K562 (cell line): Measurements from ENCODE around the gene S100A2. TPM values are rescaled to one million over a fixed set of nuclear protein-coding genes. Genes with fewer than 3 reads are reported as not detected.

Experiments
- ATAC-seq: fragments of 200-7000 bp; cut with Tn5 transposase; 3 replicates; pipeline ENCODE4 v1.9.1; 2020; ENCODE audit warnings: moderate library complexity
- BruUV-seq: library from RNA; stranded (reverse); fragments of 400-500 nt; replicated peaks from 2 replicates; lab custom pipeline; 2021; lab: Mats Ljungman, UMichigan
- CTCF ChIA-PET: fragments of 300-600 bp; formaldehyde crosslinking; extraction: SDS; loops from one replicate; lab custom pipeline; 2021; ENCODE audit warnings: low intra/inter-chr PET ratio; lab: Yijun Ruan, JAX
- POLR2A ChIA-PET: fragments of 300-600, 350-650 bp; sonication (Branson Sonifier 250); formaldehyde crosslinking; extraction: SDS; loops from one replicate; lab custom pipeline; 2021; ENCODE audit warnings: antibody characterized with exemption, inconsistent platforms; lab: Yijun Ruan, JAX
- DNase-seq, 4 experiments: peaks; one replicate each; pipeline versions ENCODE4 v3.0.0 to v3.0.0-alpha.2; 2011 to 2018; ENCODE audit warnings: low spot score in 3 of 4, mixed read lengths in 3 of 4; ENCODE audit errors: extremely low read depth in 1 of 4
- FAIRE-seq: peaks from 2 replicates; lab custom pipeline; 2011; peaks lifted over from hg19 to GRCh38; lab: Jason Lieb, UNC
- H2AFZ ChIP-seq: 2 replicates; pipeline ENCODE4 v1.6.0; 2011; ENCODE audit warnings: low read depth, low read length, control low read depth, inconsistent platforms
- H3K27ac ChIP-seq: fragments of 200-600 bp; 3 replicates; pipeline ENCODE4 v1.8.0; 2011; ENCODE audit warnings: low read depth, mild to moderate bottlenecking, control low read depth, inconsistent platforms, low read length, moderate library complexity, mixed read lengths; ENCODE audit errors: extremely low read depth
- H3K27me3 ChIP-seq, 2 experiments: fragments of 300-600 bp in 1 of 2; 2 replicates in 1 of 2; 3 replicates in 1 of 2; pipeline versions ENCODE4 v1.6.0 to v1.8.0; 2011; ENCODE audit warnings: inconsistent platforms in 2 of 2, low read length in 2 of 2, mild to moderate bottlenecking in 1 of 2, mixed read lengths in 1 of 2, moderate library complexity in 1 of 2; ENCODE audit not compliant: control insufficient read depth in 2 of 2, insufficient read depth in 2 of 2
- H3K36me3 ChIP-seq: fragments of 300-600 bp; 3 replicates; pipeline ENCODE4 v1.8.0; 2011; ENCODE audit warnings: mild to moderate bottlenecking, low read length, inconsistent platforms; ENCODE audit not compliant: control insufficient read depth, insufficient read depth
- H3K4me1 ChIP-seq, 2 experiments: fragments of 200-600 bp in 1 of 2; replicated peaks in 1 of 2; 2 replicates in 1 of 2; 3 replicates in 1 of 2; pipeline versions ENCODE4 v1.5.1 to v1.8.0; 2011; ENCODE audit warnings: inconsistent platforms in 2 of 2, low read length in 2 of 2, mild to moderate bottlenecking in 1 of 2, mixed read lengths in 1 of 2, moderate library complexity in 1 of 2; ENCODE audit not compliant: control insufficient read depth in 2 of 2, insufficient read depth in 2 of 2
- H3K4me2 ChIP-seq: 2 replicates; pipeline ENCODE4 v1.6.1; 2011; ENCODE audit warnings: low read length, control low read depth, inconsistent platforms, mixed read lengths; ENCODE audit not compliant: insufficient read depth
- H3K4me3 ChIP-seq: fragments of 200-600 bp; sonication (generic), shearing (Covaris generic); 2 replicates; pipeline ENCODE4 v1.5.1; 2016; ENCODE audit warnings: control low read depth, inconsistent platforms
- H3K79me2 ChIP-seq: fragments of 200-600 bp; 3 replicates; pipeline ENCODE4 v1.8.0; 2011; ENCODE audit warnings: low read length, inconsistent platforms; ENCODE audit not compliant: control insufficient read depth, insufficient read depth
- H3K9ac ChIP-seq, 2 experiments: 2 replicates each; pipeline versions ENCODE4 v1.6.0 to v1.6.1; 2011; ENCODE audit warnings: low read depth in 2 of 2, low read length in 2 of 2, control low read depth in 1 of 2, inconsistent platforms in 1 of 2, mild to moderate bottlenecking in 1 of 2, mixed read lengths in 1 of 2; ENCODE audit not compliant: insufficient read depth in 1 of 2
- H3K9me1 ChIP-seq: one replicate; pipeline ENCODE4 v1.6.0; 2011; ENCODE audit warnings: inconsistent platforms, mild to moderate bottlenecking, low read length, moderate library complexity; ENCODE audit not compliant: control insufficient read depth, insufficient read depth
- H3K9me3 ChIP-seq: replicated peaks from 2 replicates; pipeline ENCODE4 v1.5.1; 2011; ENCODE audit warnings: low read depth, low read length, inconsistent platforms; ENCODE audit not compliant: control insufficient read depth, insufficient read depth
- H4K20me1 ChIP-seq: replicated peaks from 2 replicates; pipeline ENCODE4 v1.6.1; 2011; ENCODE audit warnings: low read length, inconsistent platforms, mixed read lengths; ENCODE audit not compliant: control insufficient read depth, insufficient read depth
- E2F3 ChIP-seq: fragments of 250-450 bp; sonication (Bioruptor Pico); IDR thresholded peaks from 2 replicates; pipeline ENCODE4 v1.4.0; 2020; ENCODE audit warnings: mild to moderate bottlenecking
- WGBS: fragments of 100-300 bp; shearing (Covaris generic); methylation state at CpG from one replicate; pipeline ENCODE4 v1.1.6; 2016; ENCODE audit warnings: low coverage, mixed read lengths; ENCODE audit not compliant: insufficient coverage; ENCODE audit errors: missing lambda C conversion rate; 5-methylcytosine and 5-hydroxymethylcytosine counted together
- in situ Hi-C: fragments of 300-500 bp; cut with MboI; formaldehyde crosslinking; loops from 4 replicates; pipeline ENCODE4 v1.15.0; 2018; ENCODE audit warnings: inconsistent platforms, mixed read lengths
- intact Hi-C: fragments of 100-400 bp; cut with micrococcal nuclease; formaldehyde crosslinking; loops from 2 replicates; pipeline ENCODE4 v1.14.2; 2022
- polyA plus RNA-seq, 8 experiments: library from polyadenylated mRNA; depleted of rRNA in 4 of 8; stranded (reverse) in 5 of 8; unstranded in 3 of 8; fragments of >200 nt; fragmentation: Nextera tagmentation in 2 of 8; fragmentation: Illumina TruSeq in 1 of 8; extraction: Ambion mirVana in 2 of 8; extraction: Trizol in 1 of 8; gene quantifications; 2 replicates each; pipeline versions ENCODE4 v1.2.1 to v1.2.3, GENCODE V29; 2011 to 2014; ENCODE audit warnings: inconsistent platforms in 1 of 8, missing spikeins in 1 of 8
- total RNA-seq, 7 experiments: library from RNA; depleted of rRNA in 6 of 7; stranded (reverse); fragments of >200 nt in 6 of 7; fragmentation: Illumina TruSeq in 2 of 7; extraction: Trizol in 2 of 7; gene quantifications; 2 replicates each; pipeline versions ENCODE4 v1.2.1 to v1.2.3, GENCODE V29; 2011 to 2021; ENCODE audit warnings: low replicate concordance in 1 of 7
- TF ChIP-seq, protein P1 (sequence below), 2 experiments: fragments of 450-650 bp in 1 of 2; IDR thresholded peaks; 2 replicates each; pipeline ENCODE4 v1.6.1; 2011 to 2017; ENCODE audit warnings: low read depth in 2 of 2, antibody characterized with exemption in 1 of 2, borderline replicate concordance in 1 of 2, low read length in 1 of 2, mild to moderate bottlenecking in 1 of 2, mixed read lengths in 1 of 2; ENCODE audit not compliant: control insufficient read depth in 1 of 2
- TF ChIP-seq, protein P2 (sequence below): fragments of 250-450 bp; sonication (Bioruptor Pico); IDR thresholded peaks from 2 replicates; pipeline ENCODE4 v1.8.0; 2022; ENCODE audit warnings: moderate library complexity, mild to moderate bottlenecking, inconsistent platforms

Gene S100A2
- total and polyA plus RNA-seq, 9 of the 15 experiments (the other 6 are each of a cell fraction or from before 2014, with no cell fraction given): 0.28 to 0.65 (median 0.44) TPM; not detected in 4

DNA sequence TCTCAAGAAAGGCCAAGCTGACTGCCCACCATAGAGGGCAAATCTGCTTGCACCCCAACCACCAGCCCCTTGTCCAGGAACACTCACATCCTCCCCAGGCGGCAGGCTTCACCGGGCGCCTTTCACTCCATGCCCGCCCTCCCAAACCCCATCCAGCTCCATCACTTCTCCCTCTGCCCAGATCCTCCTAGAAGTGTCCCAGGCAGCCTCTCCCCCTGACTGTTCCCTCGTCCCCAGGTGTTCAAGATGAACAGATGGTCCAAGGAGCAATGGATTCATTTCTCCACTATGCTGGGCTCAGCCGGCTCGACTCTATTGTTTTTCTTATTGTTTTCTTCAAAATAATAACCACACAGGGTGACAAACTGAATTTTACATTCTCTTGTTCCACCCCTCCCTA lies 52.0 kb downstream of the S100A2 start (continued):
- TF ChIP-seq, protein P1, sequence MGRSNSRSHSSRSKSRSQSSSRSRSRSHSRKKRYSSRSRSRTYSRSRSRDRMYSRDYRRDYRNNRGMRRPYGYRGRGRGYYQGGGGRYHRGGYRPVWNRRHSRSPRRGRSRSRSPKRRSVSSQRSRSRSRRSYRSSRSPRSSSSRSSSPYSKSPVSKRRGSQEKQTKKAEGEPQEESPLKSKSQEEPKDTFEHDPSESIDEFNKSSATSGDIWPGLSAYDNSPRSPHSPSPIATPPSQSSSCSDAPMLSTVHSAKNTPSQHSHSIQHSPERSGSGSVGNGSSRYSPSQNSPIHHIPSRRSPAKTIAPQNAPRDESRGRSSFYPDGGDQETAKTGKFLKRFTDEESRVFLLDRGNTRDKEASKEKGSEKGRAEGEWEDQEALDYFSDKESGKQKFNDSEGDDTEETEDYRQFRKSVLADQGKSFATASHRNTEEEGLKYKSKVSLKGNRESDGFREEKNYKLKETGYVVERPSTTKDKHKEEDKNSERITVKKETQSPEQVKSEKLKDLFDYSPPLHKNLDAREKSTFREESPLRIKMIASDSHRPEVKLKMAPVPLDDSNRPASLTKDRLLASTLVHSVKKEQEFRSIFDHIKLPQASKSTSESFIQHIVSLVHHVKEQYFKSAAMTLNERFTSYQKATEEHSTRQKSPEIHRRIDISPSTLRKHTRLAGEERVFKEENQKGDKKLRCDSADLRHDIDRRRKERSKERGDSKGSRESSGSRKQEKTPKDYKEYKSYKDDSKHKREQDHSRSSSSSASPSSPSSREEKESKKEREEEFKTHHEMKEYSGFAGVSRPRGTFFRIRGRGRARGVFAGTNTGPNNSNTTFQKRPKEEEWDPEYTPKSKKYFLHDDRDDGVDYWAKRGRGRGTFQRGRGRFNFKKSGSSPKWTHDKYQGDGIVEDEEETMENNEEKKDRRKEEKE (IDR thresholded peaks at IDR 0.05; ENCODE audit: borderline replicate concordance in 1 of 2, control insufficient read depth in 1 of 2, low read depth in 2 of 2, low read length in 1 of 2): no peak
- TF ChIP-seq, protein P2, sequence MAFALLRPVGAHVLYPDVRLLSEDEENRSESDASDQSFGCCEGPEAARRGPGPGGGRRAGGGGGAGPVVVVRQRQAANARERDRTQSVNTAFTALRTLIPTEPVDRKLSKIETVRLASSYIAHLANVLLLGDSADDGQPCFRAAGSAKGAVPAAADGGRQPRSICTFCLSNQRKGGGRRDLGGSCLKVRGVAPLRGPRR (CRISPR knock-in tag): no peak

DNA sequence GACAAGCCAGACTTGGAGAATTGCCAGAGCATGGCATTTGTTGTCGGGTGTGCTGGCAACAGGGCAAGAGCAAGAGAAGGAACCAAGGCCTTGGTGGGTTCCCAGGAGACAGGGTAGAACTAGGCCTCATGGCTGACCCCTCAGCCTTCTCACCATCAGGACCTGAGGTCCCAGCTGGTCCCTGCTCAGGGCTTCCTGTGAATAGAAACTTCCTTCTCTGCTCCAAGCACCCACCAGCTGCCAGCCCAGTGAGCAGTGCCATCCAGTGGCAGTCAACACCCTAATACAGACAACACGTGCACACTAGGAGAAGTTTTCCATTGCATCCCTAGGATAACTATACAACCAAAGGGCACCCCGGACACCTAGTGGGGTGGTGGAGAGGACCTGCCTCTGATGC lies 52.6 kb downstream of the S100A2 start:
- ATAC-seq: no peak
- POLR2A ChIA-PET: no interaction called here
- Histone ChIP-seq H3K36me3 (no peaks in the 10 kb centered on the region), H2AFZ (no peak overlapping the region), H3K4me2 (no peak overlapping the region), H3K9ac (no peak overlapping the region), H3K27ac (no peak overlapping the region), H3K4me3 (no peak overlapping the region), H4K20me1 (no peaks in the 10 kb centered on the region), H3K9me3 (no peaks in the 10 kb centered on the region), H3K9me1 (no peaks in the 10 kb centered on the region), H3K79me2 (no peaks in the 10 kb centered on the region), H3K4me1 (peaks cover 9 to 19% of the 10 kb centered on the region in 2 experiments; a peak in 3 of 5 replicates), H3K27me3 (no peaks in the 10 kb centered on the region)
- BruUV-seq: no TSS peak
- 49% methylated on average over 3 of the region's 3 CpGs for WGBS
- CTCF ChIA-PET: interaction anchor here (0.6 to 4.6 kb wide), 2 partner anchors 54 to 61 kb away, joined by 3 to 58 read pairs; partner anchors contain the start of gene S100A2
- no peak for TF ChIP-seq E2F3 (CRISPR knock-in tag)
- FAIRE-seq: no peak
- in situ Hi-C loops: loop anchor here (10.0 kb wide), 1 partner anchor 52 kb away; the partner anchor contains the start of gene S100A2
- no peak for DNase-seq
- intact Hi-C loops: loop anchor here (5.0 to 10.0 kb wide), 3 partner anchors 159 to 474 kb away; partner anchors contain the start of genes ILF2, RAB13 and SLC27A3

Other genes starting within 250 kb of the S100A2 start
Only the 7 nearest of the 20 such genes appear.
- gene S100A6, start 29.9 kb downstream of the S100A2 start, total RNA-seq (2014; rRNA removed): 14.7 and 19.1 TPM in 2 replicates
- 16.3 and 23.2 TPM in 2 replicates for gene S100A6, start 29.9 kb downstream of the S100A2 start, total RNA-seq (2014; rRNA removed; fragmentation: Illumina TruSeq; extraction: Trizol)
- 32.5 and 36.4 TPM in 2 replicates for gene S100A6, start 29.9 kb downstream of the S100A2 start, total RNA-seq (2015; rRNA removed; fragmentation: Illumina TruSeq; extraction: Trizol)
- gene S100A6, start 29.9 kb downstream of the S100A2 start, total RNA-seq (2021): 23.2 and 26.3 TPM in 2 replicates
- gene S100A6, start 29.9 kb downstream of the S100A2 start, polyA plus RNA-seq (2011; rRNA removed): 1.3 and 16.7 TPM in 2 replicates
- 9.8 and 12.9 TPM in 2 replicates for gene S100A6, start 29.9 kb downstream of the S100A2 start, polyA plus RNA-seq (2014; fragmentation: Illumina TruSeq; extraction: Trizol)
- gene S100A6, start 29.9 kb downstream of the S100A2 start, polyA plus RNA-seq (2014; fragmentation: Nextera tagmentation; extraction: Ambion mirVana): 10 to 100 TPM; 59.5 to 66.5 TPM
- 26.5 and 30.1 TPM in 2 replicates for gene S100A6, start 29.9 kb downstream of the S100A2 start, polyA plus RNA-seq (2014; rRNA removed)
- 0.37 TPM in 1 of 2 replicates, not detected in the other for gene S100A5, start 24.9 kb downstream of the S100A2 start, total RNA-seq (2014; rRNA removed)
- gene S100A5, start 24.9 kb downstream of the S100A2 start, total RNA-seq (2014; rRNA removed; fragmentation: Illumina TruSeq; extraction: Trizol): not detected in 2 replicates
- not detected in 2 replicates for gene S100A5, start 24.9 kb downstream of the S100A2 start, total RNA-seq (2015; rRNA removed; fragmentation: Illumina TruSeq; extraction: Trizol)
- not detected in 2 replicates for gene S100A5, start 24.9 kb downstream of the S100A2 start, total RNA-seq (2021)
- gene S100A5, start 24.9 kb downstream of the S100A2 start, polyA plus RNA-seq (2011; rRNA removed): 0.45 and 0.60 TPM in 2 replicates
- 0.28 and 0.56 TPM in 2 replicates for gene S100A5, start 24.9 kb downstream of the S100A2 start, polyA plus RNA-seq (2014; fragmentation: Illumina TruSeq; extraction: Trizol)
- 1 to 10 TPM in 1 of 2 experiments, under 1 TPM in 1; 0.67 to 1.4 TPM for gene S100A5, start 24.9 kb downstream of the S100A2 start, polyA plus RNA-seq (2014; fragmentation: Nextera tagmentation; extraction: Ambion mirVana)
- gene S100A5, start 24.9 kb downstream of the S100A2 start, polyA plus RNA-seq (2014; rRNA removed): not detected in 2 replicates
- gene S100A4, start 20.0 kb downstream of the S100A2 start, total RNA-seq (2014; rRNA removed): 3.7 and 5.2 TPM in 2 replicates
- 9.5 and 11.3 TPM in 2 replicates for gene S100A4, start 20.0 kb downstream of the S100A2 start, total RNA-seq (2014; rRNA removed; fragmentation: Illumina TruSeq; extraction: Trizol)
- gene S100A4, start 20.0 kb downstream of the S100A2 start, total RNA-seq (2015; rRNA removed; fragmentation: Illumina TruSeq; extraction: Trizol): 11.2 and 11.3 TPM in 2 replicates
- 5.5 and 8.1 TPM in 2 replicates for gene S100A4, start 20.0 kb downstream of the S100A2 start, total RNA-seq (2021)
- gene S100A4, start 20.0 kb downstream of the S100A2 start, polyA plus RNA-seq (2011; rRNA removed): 13.9 and 14.8 TPM in 2 replicates
- 5.6 and 6.9 TPM in 2 replicates for gene S100A4, start 20.0 kb downstream of the S100A2 start, polyA plus RNA-seq (2014; fragmentation: Illumina TruSeq; extraction: Trizol)
- 10 to 100 TPM; 20.1 TPM for gene S100A4, start 20.0 kb downstream of the S100A2 start, polyA plus RNA-seq (2014; fragmentation: Nextera tagmentation; extraction: Ambion mirVana)
- 7.2 and 11.3 TPM in 2 replicates for gene S100A4, start 20.0 kb downstream of the S100A2 start, polyA plus RNA-seq (2014; rRNA removed)
- not detected in 2 replicates for gene S100A3, start 16.6 kb downstream of the S100A2 start, total RNA-seq (2014; rRNA removed)
- gene S100A3, start 16.6 kb downstream of the S100A2 start, total RNA-seq (2014; rRNA removed; fragmentation: Illumina TruSeq; extraction: Trizol): not detected in 2 replicates
- gene S100A3, start 16.6 kb downstream of the S100A2 start, total RNA-seq (2015; rRNA removed; fragmentation: Illumina TruSeq; extraction: Trizol): 0.18 and 0.34 TPM in 2 replicates
- 0.34 TPM in 1 of 2 replicates, not detected in the other for gene S100A3, start 16.6 kb downstream of the S100A2 start, total RNA-seq (2021)
- 0.56 TPM in 1 of 2 replicates, not detected in the other for gene S100A3, start 16.6 kb downstream of the S100A2 start, polyA plus RNA-seq (2011; rRNA removed)
- gene S100A3, start 16.6 kb downstream of the S100A2 start, polyA plus RNA-seq (2014; fragmentation: Illumina TruSeq; extraction: Trizol): 0.16 TPM in 1 of 2 replicates, not detected in the other
- gene S100A3, start 16.6 kb downstream of the S100A2 start, polyA plus RNA-seq (2014; fragmentation: Nextera tagmentation; extraction: Ambion mirVana): under 1 TPM in 1 of 2 experiments, not detected in 1; 0.08 TPM
- gene S100A3, start 16.6 kb downstream of the S100A2 start, polyA plus RNA-seq (2014; rRNA removed): 0.26 and 1.7 TPM in 2 replicates
- gene S100A16, start 47.3 kb upstream of the S100A2 start, total RNA-seq (2014; rRNA removed): 1.6 and 2.8 TPM in 2 replicates
- 1.4 and 2.4 TPM in 2 replicates for gene S100A16, start 47.3 kb upstream of the S100A2 start, total RNA-seq (2014; rRNA removed; fragmentation: Illumina TruSeq; extraction: Trizol)
- 1.8 and 2.2 TPM in 2 replicates for gene S100A16, start 47.3 kb upstream of the S100A2 start, total RNA-seq (2015; rRNA removed; fragmentation: Illumina TruSeq; extraction: Trizol)
- gene S100A16, start 47.3 kb upstream of the S100A2 start, total RNA-seq (2021): 3.2 and 4.3 TPM in 2 replicates
- 2.1 and 6.1 TPM in 2 replicates for gene S100A16, start 47.3 kb upstream of the S100A2 start, polyA plus RNA-seq (2011; rRNA removed)
- gene S100A16, start 47.3 kb upstream of the S100A2 start, polyA plus RNA-seq (2014; fragmentation: Illumina TruSeq; extraction: Trizol): 4.8 and 6.1 TPM in 2 replicates
- gene S100A16, start 47.3 kb upstream of the S100A2 start, polyA plus RNA-seq (2014; fragmentation: Nextera tagmentation; extraction: Ambion mirVana): 1 to 10 TPM; 2.0 to 5.0 TPM
- 6.9 and 9.0 TPM in 2 replicates for gene S100A16, start 47.3 kb upstream of the S100A2 start, polyA plus RNA-seq (2014; rRNA removed)
- 0.41 TPM in 1 of 2 replicates, not detected in the other for gene S100A14, start 50.5 kb upstream of the S100A2 start, total RNA-seq (2014; rRNA removed)
- 0.15 TPM in 1 of 2 replicates, not detected in the other for gene S100A14, start 50.5 kb upstream of the S100A2 start, total RNA-seq (2014; rRNA removed; fragmentation: Illumina TruSeq; extraction: Trizol)
- gene S100A14, start 50.5 kb upstream of the S100A2 start, total RNA-seq (2015; rRNA removed; fragmentation: Illumina TruSeq; extraction: Trizol): not detected in 2 replicates
- 0.24 and 0.25 TPM in 2 replicates for gene S100A14, start 50.5 kb upstream of the S100A2 start, total RNA-seq (2021)
- gene S100A14, start 50.5 kb upstream of the S100A2 start, polyA plus RNA-seq (2011; rRNA removed): 0.24 TPM in 1 of 2 replicates, not detected in the other
- 0.52 TPM in 1 of 2 replicates, not detected in the other for gene S100A14, start 50.5 kb upstream of the S100A2 start, polyA plus RNA-seq (2014; fragmentation: Illumina TruSeq; extraction: Trizol)
- gene S100A14, start 50.5 kb upstream of the S100A2 start, polyA plus RNA-seq (2014; fragmentation: Nextera tagmentation; extraction: Ambion mirVana): under 1 TPM in 1 of 2 experiments, not detected in 1; 0.10 TPM
- gene S100A14, start 50.5 kb upstream of the S100A2 start, polyA plus RNA-seq (2014; rRNA removed): 0.59 and 0.64 TPM in 2 replicates
- 48.8 and 58.0 TPM in 2 replicates for gene S100A13, start 61.7 kb upstream of the S100A2 start, total RNA-seq (2014; rRNA removed)
- gene S100A13, start 61.7 kb upstream of the S100A2 start, total RNA-seq (2014; rRNA removed; fragmentation: Illumina TruSeq; extraction: Trizol): 45.6 and 53.8 TPM in 2 replicates
- 46.5 and 49.2 TPM in 2 replicates for gene S100A13, start 61.7 kb upstream of the S100A2 start, total RNA-seq (2015; rRNA removed; fragmentation: Illumina TruSeq; extraction: Trizol)
- gene S100A13, start 61.7 kb upstream of the S100A2 start, total RNA-seq (2021): 41.9 and 43.3 TPM in 2 replicates
- 82.1 and 112 TPM in 2 replicates for gene S100A13, start 61.7 kb upstream of the S100A2 start, polyA plus RNA-seq (2011; rRNA removed)
- gene S100A13, start 61.7 kb upstream of the S100A2 start, polyA plus RNA-seq (2014; fragmentation: Illumina TruSeq; extraction: Trizol): 46.5 and 51.4 TPM in 2 replicates
- gene S100A13, start 61.7 kb upstream of the S100A2 start, polyA plus RNA-seq (2014; fragmentation: Nextera tagmentation; extraction: Ambion mirVana): 100 to 1,000 TPM; 128 to 129 TPM
- gene S100A13, start 61.7 kb upstream of the S100A2 start, polyA plus RNA-seq (2014; rRNA removed): 101 and 114 TPM in 2 replicates